Panc1 (cell line): ENCODE measurements around the gene NIPAL3. TPM values are rescaled to one million over a fixed set of nuclear protein-coding genes. Genes with fewer than 3 reads are reported as not detected.

Experiments
- ATAC-seq: fragments of 200-7000 bp; cut with Tn5 transposase; 2 replicates; pipeline ENCODE4 v1.9.1; 2020; ENCODE audit warnings: mild to moderate bottlenecking, moderate library complexity
- BruUV-seq: library from RNA; stranded (reverse); fragments of 400-500 nt; replicated peaks from 2 replicates; lab custom pipeline; 2021; lab: Mats Ljungman, UMichigan
- CTCF ChIA-PET: fragments of 300-600 bp; sonication (Branson Sonifier 250); formaldehyde crosslinking; loops from one replicate; lab custom pipeline; 2022; ENCODE audit warnings: antibody characterized with exemption; lab: Charles Lee
- POLR2A ChIA-PET: fragments of 300-600 bp; sonication (Branson Sonifier 250); formaldehyde crosslinking; loops from one replicate; lab custom pipeline; 2022; ENCODE audit warnings: antibody characterized with exemption; lab: Charles Lee
- DNase-seq: peaks from one replicate; pipeline ENCODE4 v3.0.0-alpha.2; 2010; ENCODE audit warnings: low read depth, low spot score
- H3K27ac ChIP-seq: 2 replicates; pipeline ENCODE4 v1.5.1; 2011; ENCODE audit warnings: mild to moderate bottlenecking, low read length, inconsistent platforms
- H3K27me3 ChIP-seq: fragments of 200-500 bp; sonication (Bioruptor generic); 2 replicates; pipeline ENCODE4 v1.6.0; 2014; ENCODE audit warnings: low read length, inconsistent platforms; ENCODE audit not compliant: control insufficient read depth, insufficient read depth
- H3K36me3 ChIP-seq: fragments of 200-500 bp; sonication (Bioruptor generic); 2 replicates; pipeline ENCODE4 v1.5.1; 2014; ENCODE audit warnings: inconsistent platforms, mild to moderate bottlenecking, low read length, moderate library complexity; ENCODE audit not compliant: control insufficient read depth, insufficient read depth
- H3K4me1 ChIP-seq: 2 replicates; pipeline ENCODE4 v1.5.1; 2011; ENCODE audit warnings: inconsistent platforms, mild to moderate bottlenecking, low read length, moderate library complexity; ENCODE audit not compliant: control insufficient read depth, insufficient read depth
- H3K4me3 ChIP-seq, 2 experiments: 2 replicates each; pipeline ENCODE4 v1.5.1; 2011 to 2012; ENCODE audit warnings: low read depth in 2 of 2, low read length in 2 of 2, mild to moderate bottlenecking in 2 of 2, inconsistent platforms in 1 of 2, moderate library complexity in 1 of 2
- H3K9me3 ChIP-seq: fragments of 200-500 bp; sonication (Bioruptor generic); 2 replicates; pipeline ENCODE4 v1.5.1; 2014; ENCODE audit warnings: low read depth, mild to moderate bottlenecking, inconsistent platforms, low read length, moderate library complexity; ENCODE audit not compliant: control insufficient read depth, insufficient read depth
- CTCF ChIP-seq: fragments of 450-650 bp; IDR thresholded peaks from 2 replicates; pipeline ENCODE4 v1.5.1; 2017; ENCODE audit warnings: mild to moderate bottlenecking
- POLR2AphosphoS5 ChIP-seq: IDR thresholded peaks from 2 replicates; pipeline ENCODE4 v1.6.1; 2012; ENCODE audit warnings: mild to moderate bottlenecking, low read depth, low read length, moderate library complexity
- REST ChIP-seq, 2 experiments: IDR thresholded peaks; 2 replicates each; pipeline ENCODE4 v1.6.1; 2011 to 2012; ENCODE audit warnings: low read depth in 2 of 2, control low read depth in 1 of 2, low read length in 1 of 2, mild to moderate bottlenecking in 1 of 2, moderate library complexity in 1 of 2; ENCODE audit not compliant: insufficient read depth in 1 of 2
- SIN3A ChIP-seq: IDR thresholded peaks from 2 replicates; pipeline ENCODE4 v1.6.1; 2012; ENCODE audit warnings: low read depth, mild to moderate bottlenecking, low read length, moderate library complexity, borderline replicate concordance; ENCODE audit not compliant: insufficient read depth
- TCF7L2 ChIP-seq: IDR thresholded peaks from 2 replicates; pipeline ENCODE4 v1.6.1; 2011; ENCODE audit warnings: mild to moderate bottlenecking, low read depth, low read length, inconsistent platforms
- in situ Hi-C: cut with HindIII; loops from 2 replicates; pipeline ENCODE4 v1.10.0; 2016; ENCODE audit warnings: low sequenced_read_pairs, low pct_unique_long_range_greater_than_20kb
- intact Hi-C: fragments of 100-400 bp; cut with micrococcal nuclease; formaldehyde crosslinking; loops from one replicate; pipeline ENCODE4 v1.10.0; 2022; ENCODE audit not compliant: unreplicated experiment
- total RNA-seq: library from RNA; stranded (reverse); gene quantifications from one replicate; pipeline ENCODE4 v1.2.1, GENCODE V29; 2021; ENCODE audit not compliant: unreplicated experiment

NIPAL3 gene
- total RNA-seq, 1 experiment from 2014 or later, result 13.6 TPM

GRCh38 chr1:24451746-24452145, 36.1 kb downstream of the NIPAL3 start:
- ATAC-seq, result no peak
- no TSS peak for BruUV-seq
- CTCF ChIA-PET, result no interaction called here
- POLR2A ChIA-PET, result no interaction called here
- TF ChIP-seq POLR2AphosphoS5, result no peak
- no peak for TF ChIP-seq CTCF
- TF ChIP-seq REST (IDR thresholded peaks at IDR 0.05; ENCODE audit: insufficient read depth in 1 of 2, low read depth in 2 of 2, low read length in 1 of 2), result no peak
- no peak for TF ChIP-seq SIN3A
- TF ChIP-seq TCF7L2, result no peak
- in situ Hi-C loops, result no loop called here
- no peaks in the 10 kb centered on the region for H3K4me1 ChIP-seq
- no peaks in the 10 kb centered on the region; the same call in 1 of the 2 replicates for H3K36me3 ChIP-seq
- intact Hi-C loops, result no loop called here
- H3K27me3 ChIP-seq, result no peaks in the 10 kb centered on the region
- no peaks in the 10 kb centered on the region for H3K9me3 ChIP-seq
- no peak overlapping the region for H3K4me3 ChIP-seq
- DNase-seq, result no peak
- H3K27ac ChIP-seq, result no peak overlapping the region

- H3K9me3 ChIP-seq, result no peaks in the 10 kb centered on the region
- ATAC-seq (no peak), DNase-seq (no peak)
- ChIA-PET CTCF (interaction anchor here (0.5 kb wide), 1 partner anchor 29 kb away, joined by 3 read pairs; no protein-coding TSS in a partner anchor), POLR2A (interaction anchor here (0.5 to 0.6 kb wide), 2 partner anchors 209 to 350 kb away, joined by 5 to 6 read pairs; no protein-coding TSS in a partner anchor)
- no peaks in the 10 kb centered on the region for H3K4me1 ChIP-seq
- TF ChIP-seq CTCF (no peak), SIN3A (no peak), TCF7L2 (no peak), REST (IDR thresholded peaks at IDR 0.05; ENCODE audit: insufficient read depth in 1 of 2, low read depth in 2 of 2, low read length in 1 of 2) (no peak), POLR2AphosphoS5 (no peak)
- intact Hi-C loops, result no loop called here
- no peak overlapping the region for H3K4me3 ChIP-seq
- no peak overlapping the region for H3K27ac ChIP-seq
- H3K27me3 ChIP-seq, result no peaks in the 10 kb centered on the region
- no TSS peak for BruUV-seq
- H3K36me3 ChIP-seq, result no peaks in the 10 kb centered on the region; the same call in 1 of the 2 replicates
- in situ Hi-C loops, result no loop called here
Observed at GRCh38 chr1:24452922-24453485, 37.4 kb downstream of the NIPAL3 start.
